GM19351 (cell line): ENCODE measurements around the gene EOLA2.
"Not testable (repeated sequence)": the region's sequence is repeated elsewhere in the genome, so short reads cannot be mapped to it uniquely, and the experiment has no call there.

Experiments
- ATAC-seq: cut with Tn5 transposase; IDR thresholded peaks from one replicate; pipeline ENCODE4 v1.9.1; 2021; ENCODE audit warnings: mild to moderate bottlenecking, moderate library complexity; ENCODE audit not compliant: unreplicated experiment

EOLA2 gene

GRCh38 chrX:149933547-149933946, 4.7 kb downstream of the EOLA2 start:
- not testable (repeated sequence) for ATAC-seq

- not testable (repeated sequence) for ATAC-seq
Measured at GRCh38 chrX:149932970-149933369, 5.3 kb downstream of the EOLA2 start.

GRCh38 chrX:149932150-149932549, 6.1 kb downstream of the EOLA2 start:
- ATAC-seq, result not testable (repeated sequence)

GRCh38 chrX:149931355-149931754, 6.9 kb downstream of the EOLA2 start:
- ATAC-seq, result not testable (repeated sequence)

- not testable (repeated sequence) for ATAC-seq
Measured at GRCh38 chrX:149929400-149929799, 8.9 kb downstream of the EOLA2 start, which contains the start of gene HSFX4. Gene HSFX4, plus strand, starts transcription at chrX:149929573. Its CDS starts 72 bp downstream, at chrX:149929645.

GRCh38 chrX:149928635-149929034, 9.7 kb downstream of the EOLA2 start:
- not testable (repeated sequence) for ATAC-seq

- ATAC-seq, result peak; percentile 45
Measured at GRCh38 chrX:149927964-149928258, 10.4 kb downstream of the EOLA2 start.

GRCh38 chrX:149927245-149927963, 10.9 kb downstream of the EOLA2 start:
- ATAC-seq, result peak; percentile 37

GRCh38 chrX:149924434-149924833, 13.9 kb downstream of the EOLA2 start:
- not testable (repeated sequence) for ATAC-seq

- ATAC-seq, result not testable (repeated sequence)
Measured at GRCh38 chrX:149923836-149924235, 14.5 kb downstream of the EOLA2 start.

- ATAC-seq, result peak; percentile 84
Measured at GRCh38 chrX:149916745-149917392, 21.4 kb downstream of the EOLA2 start.

GRCh38 chrX:149910178-149910695, 28.1 kb downstream of the EOLA2 start:
- ATAC-seq, result no peak

GRCh38 chrX:149909324-149910177, 28.7 kb downstream of the EOLA2 start:
- ATAC-seq, result no peak

GRCh38 chrX:149908727-149909126, 29.6 kb downstream of the EOLA2 start:
- ATAC-seq, result no peak

GRCh38 chrX:149908308-149908707, 30.0 kb downstream of the EOLA2 start:
- ATAC-seq, result peak; percentile 63

GRCh38 chrX:149903889-149904748, 34.2 kb downstream of the EOLA2 start:
- peak; percentile 69 for ATAC-seq

- no peak for ATAC-seq
Measured at GRCh38 chrX:149898554-149898953, 39.7 kb downstream of the EOLA2 start.

- not testable (repeated sequence) for ATAC-seq
Measured at GRCh38 chrX:149890828-149891227, 47.5 kb downstream of the EOLA2 start.
